ENCODE results near the gene UMODL1.

Gene UMODL1

DNA sequence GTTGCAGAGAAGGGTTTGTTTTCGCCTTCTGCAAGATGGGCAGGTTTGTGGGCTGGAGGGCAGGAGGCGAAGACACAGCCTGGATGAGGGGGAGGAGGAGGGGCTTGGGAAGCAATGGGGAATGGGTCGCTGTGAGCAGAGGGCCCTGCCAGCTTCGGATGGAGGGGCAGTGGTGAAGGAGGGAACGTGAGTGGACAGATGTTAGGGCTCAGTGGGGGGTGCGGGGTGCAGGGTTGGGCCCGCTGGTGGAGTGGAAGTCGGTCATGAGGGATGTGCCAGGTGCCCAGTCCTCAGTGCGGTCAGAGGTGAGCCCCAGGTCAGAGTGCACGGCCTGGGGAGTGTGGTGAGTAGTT is 92.4 kb downstream of the UMODL1 start:
- no peak overlapping the region for H3K27ac ChIP-seq (ENCODE audit: low read depth, low read length)
- no peaks in the 10 kb centered on the region for H3K9me3 ChIP-seq (ENCODE audit: control insufficient read depth in 1 of 2, low read length in 2 of 2)
- no peaks in the 10 kb centered on the region for H3K27me3 ChIP-seq (ENCODE audit: control insufficient read depth in 1 of 2, insufficient read depth in 2 of 2, low read length in 2 of 2)
- no peaks in the 10 kb centered on the region for H3K36me3 ChIP-seq (ENCODE audit: control insufficient read depth in 1 of 2, insufficient read depth in 2 of 2, low read length in 2 of 2)
- no peak overlapping the region for H3K4me3 ChIP-seq (ENCODE audit: low read depth in 1 of 2, low read length in 2 of 2)
- H3K4me1 ChIP-seq (ENCODE audit: control insufficient read depth in 1 of 2, insufficient read depth in 2 of 2, low read length in 2 of 2): peaks cover 0 to 5% of the 10 kb centered on the region in 2 donors
- no peak overlapping the region for H3K9ac ChIP-seq (ENCODE audit: low read depth in 1 of 2, low read length in 2 of 2)

DNA sequence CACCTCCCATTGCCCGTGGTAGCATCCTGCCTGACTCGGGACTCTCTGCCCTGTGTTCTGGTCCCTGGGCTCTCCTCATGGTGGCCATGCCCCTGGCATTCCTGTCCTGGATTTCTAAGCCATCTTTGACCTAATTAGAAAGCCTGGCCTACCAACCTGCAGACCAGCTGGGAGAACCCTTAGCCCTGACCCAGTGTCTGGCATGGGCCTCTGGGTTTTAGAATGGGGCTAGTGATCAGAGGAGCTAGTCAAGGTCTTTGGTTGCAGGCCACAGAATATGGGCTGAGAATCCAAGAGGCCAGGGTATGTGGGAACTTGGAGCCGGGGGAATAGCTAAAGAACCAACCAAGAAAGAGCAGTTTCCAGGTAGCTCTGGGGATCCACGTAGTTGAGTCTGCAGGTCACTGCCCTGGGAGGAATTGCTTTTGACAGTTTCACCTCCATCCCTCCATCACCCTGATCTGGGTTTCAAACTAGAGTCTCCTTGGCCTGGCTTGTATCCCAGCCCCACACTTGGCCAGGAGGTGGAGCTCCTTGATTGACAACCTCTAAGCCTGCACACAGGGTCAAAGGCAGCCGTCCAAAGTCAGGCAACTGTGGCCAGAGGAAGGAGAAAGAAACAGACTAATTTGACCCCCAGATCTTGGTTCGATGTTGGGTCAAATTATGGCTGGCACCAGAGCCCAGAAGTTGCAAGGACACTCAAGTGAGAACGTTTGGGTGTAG is 93.1 kb downstream of the UMODL1 start:
- Histone ChIP-seq H3K27ac (ENCODE audit: low read depth, low read length) (no peak overlapping the region), H3K27me3 (ENCODE audit: control insufficient read depth in 1 of 2, insufficient read depth in 2 of 2, low read length in 2 of 2) (no peaks in the 10 kb centered on the region), H3K36me3 (ENCODE audit: control insufficient read depth in 1 of 2, insufficient read depth in 2 of 2, low read length in 2 of 2) (no peaks in the 10 kb centered on the region), H3K4me3 (ENCODE audit: low read depth in 1 of 2, low read length in 2 of 2) (no peak overlapping the region), H3K9me3 (ENCODE audit: control insufficient read depth in 1 of 2, low read length in 2 of 2) (no peaks in the 10 kb centered on the region), H3K9ac (ENCODE audit: low read depth in 1 of 2, low read length in 2 of 2) (no peak overlapping the region), H3K4me1 (ENCODE audit: control insufficient read depth in 1 of 2, insufficient read depth in 2 of 2, low read length in 2 of 2) (peaks cover 0 to 5% of the 10 kb centered on the region in 2 donors)

GRCh38 chr21:42164818-42165217 is 93.7 kb downstream of the UMODL1 start:
- Histone ChIP-seq H3K36me3 (ENCODE audit: control insufficient read depth in 1 of 2, insufficient read depth in 2 of 2, low read length in 2 of 2) (no peaks in the 10 kb centered on the region), H3K9me3 (ENCODE audit: control insufficient read depth in 1 of 2, low read length in 2 of 2) (no peaks in the 10 kb centered on the region), H3K27ac (ENCODE audit: low read depth, low read length) (no peak overlapping the region), H3K9ac (ENCODE audit: low read depth in 1 of 2, low read length in 2 of 2) (no peak overlapping the region), H3K27me3 (ENCODE audit: control insufficient read depth in 1 of 2, insufficient read depth in 2 of 2, low read length in 2 of 2) (no peaks in the 10 kb centered on the region), H3K4me3 (ENCODE audit: low read depth in 1 of 2, low read length in 2 of 2) (no peak overlapping the region), H3K4me1 (ENCODE audit: control insufficient read depth in 1 of 2, insufficient read depth in 2 of 2, low read length in 2 of 2) (peaks cover 0 to 5% of the 10 kb centered on the region in 2 donors)

DNA sequence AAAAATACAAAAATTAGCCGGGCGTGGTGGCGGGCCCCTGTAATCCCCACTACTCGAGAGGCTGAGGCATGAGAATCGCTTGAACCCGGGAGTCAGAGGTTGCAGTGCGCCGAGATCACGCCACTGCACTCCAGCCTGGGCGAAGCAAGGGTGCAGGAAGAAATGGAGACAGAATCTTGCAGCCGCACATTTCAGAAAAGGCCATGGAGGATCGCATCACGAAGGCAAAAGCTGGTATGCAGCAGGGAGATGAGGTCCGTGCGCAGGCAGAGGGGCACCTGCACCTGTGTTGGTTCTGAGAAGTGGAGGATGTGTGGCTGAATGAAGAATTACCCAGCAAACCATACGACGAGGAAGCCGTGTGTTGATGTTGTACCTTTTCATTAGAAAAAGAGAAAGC is 94.8 kb downstream of the UMODL1 start:
- Histone ChIP-seq H3K27ac (ENCODE audit: low read depth, low read length) (no peak overlapping the region), H3K9me3 (ENCODE audit: control insufficient read depth in 1 of 2, low read length in 2 of 2) (no peaks in the 10 kb centered on the region), H3K27me3 (ENCODE audit: control insufficient read depth in 1 of 2, insufficient read depth in 2 of 2, low read length in 2 of 2) (no peaks in the 10 kb centered on the region), H3K9ac (ENCODE audit: low read depth in 1 of 2, low read length in 2 of 2) (no peak overlapping the region), H3K4me3 (ENCODE audit: low read depth in 1 of 2, low read length in 2 of 2) (no peak overlapping the region), H3K4me1 (ENCODE audit: control insufficient read depth in 1 of 2, insufficient read depth in 2 of 2, low read length in 2 of 2) (peaks cover 6 to 15% of the 10 kb centered on the region in 2 donors), H3K36me3 (ENCODE audit: control insufficient read depth in 1 of 2, insufficient read depth in 2 of 2, low read length in 2 of 2) (no peaks in the 10 kb centered on the region)

DNA sequence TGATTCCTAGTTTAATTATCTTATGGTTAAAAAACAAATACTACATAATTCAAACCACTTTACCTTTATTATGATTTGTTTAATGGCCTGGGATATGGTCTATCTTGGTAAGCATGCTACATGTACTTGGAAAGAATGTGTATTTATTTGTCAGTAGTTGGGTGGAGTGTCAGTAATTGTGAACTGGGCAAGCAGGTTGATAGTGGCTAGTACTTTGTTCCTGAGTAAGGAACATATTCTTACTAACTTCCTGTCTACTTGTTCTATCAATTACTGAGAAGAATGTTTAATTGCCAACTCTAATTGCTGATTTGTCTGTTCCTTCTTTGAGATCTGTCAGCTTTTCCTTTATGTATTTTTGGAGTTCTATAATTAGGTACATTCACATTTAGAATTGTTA is 98.6 kb downstream of the UMODL1 start:
- H3K9me3 ChIP-seq (ENCODE audit: control insufficient read depth in 1 of 2, low read length in 2 of 2): no peaks in the 10 kb centered on the region
- H3K9ac ChIP-seq (ENCODE audit: low read depth in 1 of 2, low read length in 2 of 2): no peak overlapping the region
- no peak overlapping the region for H3K27ac ChIP-seq (ENCODE audit: low read depth, low read length)
- no peaks in the 10 kb centered on the region for H3K36me3 ChIP-seq (ENCODE audit: control insufficient read depth in 1 of 2, insufficient read depth in 2 of 2, low read length in 2 of 2)
- no peaks in the 10 kb centered on the region for H3K27me3 ChIP-seq (ENCODE audit: control insufficient read depth in 1 of 2, insufficient read depth in 2 of 2, low read length in 2 of 2)
- peaks cover 13 to 22% of the 10 kb centered on the region in 2 donors for H3K4me1 ChIP-seq (ENCODE audit: control insufficient read depth in 1 of 2, insufficient read depth in 2 of 2, low read length in 2 of 2)
- no peak overlapping the region for H3K4me3 ChIP-seq (ENCODE audit: low read depth in 1 of 2, low read length in 2 of 2)

- Histone ChIP-seq H3K27ac (ENCODE audit: low read depth, low read length) (no peak overlapping the region), H3K36me3 (ENCODE audit: control insufficient read depth in 1 of 2, insufficient read depth in 2 of 2, low read length in 2 of 2) (no peaks in the 10 kb centered on the region), H3K4me3 (ENCODE audit: low read depth in 1 of 2, low read length in 2 of 2) (no peak overlapping the region), H3K9me3 (ENCODE audit: control insufficient read depth in 1 of 2, low read length in 2 of 2) (no peaks in the 10 kb centered on the region), H3K9ac (ENCODE audit: low read depth in 1 of 2, low read length in 2 of 2) (no peak overlapping the region), H3K4me1 (ENCODE audit: control insufficient read depth in 1 of 2, insufficient read depth in 2 of 2, low read length in 2 of 2) (peaks cover 13 to 20% of the 10 kb centered on the region in 2 donors), H3K27me3 (ENCODE audit: control insufficient read depth in 1 of 2, insufficient read depth in 2 of 2, low read length in 2 of 2) (peaks cover 0 to 3% of the 10 kb centered on the region in 2 donors)
These were observed 100.3 kb downstream of the UMODL1 start for GRCh38 chr21:42171091-42172053.

DNA sequence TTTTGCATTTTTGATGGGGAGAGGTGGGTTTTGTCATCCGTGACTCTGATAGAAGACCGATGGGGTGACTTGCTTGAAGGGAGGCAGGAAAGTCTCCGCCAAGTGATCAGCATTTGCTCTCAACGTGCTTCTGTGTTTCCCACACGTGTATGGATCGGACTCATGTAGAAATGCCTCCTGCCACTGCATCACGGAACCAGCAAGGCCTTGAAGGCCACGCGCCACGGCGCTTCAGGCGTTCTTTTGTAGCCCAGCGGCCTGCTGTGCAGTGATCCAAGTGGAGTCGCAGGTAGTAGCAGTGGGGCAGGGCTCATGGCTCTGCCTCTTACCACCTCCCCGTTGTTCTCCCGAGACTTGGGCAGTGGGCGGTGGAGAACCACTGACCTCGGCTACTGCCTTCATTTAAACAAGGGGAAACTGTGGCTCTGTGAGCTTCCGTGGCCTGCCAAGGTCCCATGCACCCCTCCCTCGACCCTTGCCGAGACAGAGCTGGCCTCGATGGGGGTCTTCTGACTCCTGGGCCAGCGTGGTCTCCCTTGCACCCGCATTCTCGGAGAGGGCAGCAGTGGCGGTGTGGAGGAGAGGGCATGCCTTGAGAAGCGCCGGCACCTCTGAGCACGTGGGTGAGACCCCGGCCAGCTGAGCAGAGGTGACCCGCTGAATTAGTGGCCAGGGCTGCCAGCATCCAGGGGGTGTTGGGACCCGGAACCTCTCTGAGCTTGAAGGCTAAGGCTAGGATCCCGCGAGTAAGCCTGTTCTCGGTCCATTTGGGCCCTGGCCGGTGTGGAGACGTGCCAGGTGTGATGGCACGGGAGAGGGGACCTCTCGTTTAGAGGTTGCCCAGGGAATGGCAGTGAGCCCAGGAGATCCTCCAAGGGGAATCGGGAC is 101.7 kb downstream of the UMODL1 start:
- H3K9me3 ChIP-seq (ENCODE audit: control insufficient read depth in 1 of 2, low read length in 2 of 2): no peaks in the 10 kb centered on the region
- H3K27ac ChIP-seq (ENCODE audit: low read depth, low read length): no peak overlapping the region
- H3K36me3 ChIP-seq (ENCODE audit: control insufficient read depth in 1 of 2, insufficient read depth in 2 of 2, low read length in 2 of 2): no peaks in the 10 kb centered on the region
- peaks cover 13 to 20% of the 10 kb centered on the region in 2 donors for H3K4me1 ChIP-seq (ENCODE audit: control insufficient read depth in 1 of 2, insufficient read depth in 2 of 2, low read length in 2 of 2)
- peaks cover 0 to 3% of the 10 kb centered on the region in 2 donors for H3K27me3 ChIP-seq (ENCODE audit: control insufficient read depth in 1 of 2, insufficient read depth in 2 of 2, low read length in 2 of 2)
- H3K9ac ChIP-seq (ENCODE audit: low read depth in 1 of 2, low read length in 2 of 2): no peak overlapping the region
- H3K4me3 ChIP-seq (ENCODE audit: low read depth in 1 of 2, low read length in 2 of 2): no peak overlapping the region

GRCh38 chr21:42174173-42174572 is 103.1 kb downstream of the UMODL1 start:
- no peak overlapping the region for H3K27ac ChIP-seq (ENCODE audit: low read depth, low read length)
- peaks cover 0 to 3% of the 10 kb centered on the region in 2 donors for H3K27me3 ChIP-seq (ENCODE audit: control insufficient read depth in 1 of 2, insufficient read depth in 2 of 2, low read length in 2 of 2)
- H3K9ac ChIP-seq (ENCODE audit: low read depth in 1 of 2, low read length in 2 of 2): no peak overlapping the region
- no peaks in the 10 kb centered on the region for H3K9me3 ChIP-seq (ENCODE audit: control insufficient read depth in 1 of 2, low read length in 2 of 2)
- H3K4me1 ChIP-seq (ENCODE audit: control insufficient read depth in 1 of 2, insufficient read depth in 2 of 2, low read length in 2 of 2): peaks cover 13 to 20% of the 10 kb centered on the region in 2 donors
- H3K36me3 ChIP-seq (ENCODE audit: control insufficient read depth in 1 of 2, insufficient read depth in 2 of 2, low read length in 2 of 2): no peaks in the 10 kb centered on the region
- no peak overlapping the region for H3K4me3 ChIP-seq (ENCODE audit: low read depth in 1 of 2, low read length in 2 of 2)

DNA sequence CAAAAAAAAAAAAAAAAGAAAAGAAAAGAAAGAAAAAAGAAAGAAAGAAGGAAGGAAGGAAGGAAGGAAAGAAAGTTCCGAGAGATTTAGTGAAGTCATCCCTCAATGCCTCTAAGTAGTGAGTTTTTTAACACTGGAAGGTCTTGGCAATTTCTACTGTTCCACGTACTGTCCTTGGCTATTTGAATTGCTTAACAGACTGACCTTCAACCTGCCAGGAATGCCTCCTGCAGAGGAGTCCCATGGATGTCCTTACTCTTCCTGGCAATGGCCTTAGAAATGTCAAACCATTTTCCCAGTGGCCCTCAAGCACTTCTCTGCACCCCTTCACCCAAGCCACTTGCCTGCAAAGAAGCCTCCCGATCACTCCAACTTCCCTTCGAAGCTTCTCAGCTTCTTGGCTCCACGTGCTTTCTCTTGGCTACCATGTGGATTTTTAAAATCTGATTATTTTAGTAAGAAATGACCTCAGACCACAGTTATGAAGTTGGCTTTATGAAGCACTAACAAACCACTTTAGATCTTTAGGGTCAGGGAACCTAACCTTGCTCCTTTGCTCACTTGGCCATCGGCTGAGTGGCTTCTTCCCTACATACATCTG is 104.1 kb downstream of the UMODL1 start:
- Histone ChIP-seq H3K36me3 (ENCODE audit: control insufficient read depth in 1 of 2, insufficient read depth in 2 of 2, low read length in 2 of 2) (no peaks in the 10 kb centered on the region), H3K9ac (ENCODE audit: low read depth in 1 of 2, low read length in 2 of 2) (no peak overlapping the region), H3K9me3 (ENCODE audit: control insufficient read depth in 1 of 2, low read length in 2 of 2) (no peaks in the 10 kb centered on the region), H3K4me1 (ENCODE audit: control insufficient read depth in 1 of 2, insufficient read depth in 2 of 2, low read length in 2 of 2) (peaks cover 11 to 16% of the 10 kb centered on the region in 2 donors), H3K4me3 (ENCODE audit: low read depth in 1 of 2, low read length in 2 of 2) (no peak overlapping the region), H3K27me3 (ENCODE audit: control insufficient read depth in 1 of 2, insufficient read depth in 2 of 2, low read length in 2 of 2) (peaks cover 0 to 3% of the 10 kb centered on the region in 2 donors), H3K27ac (ENCODE audit: low read depth, low read length) (no peak overlapping the region)
